ENCODE measurements around the gene TLR2.

TLR2 gene

GRCh38 chr4:153710681-153711080 is 26.6 kb downstream of the TLR2 start:
- no peak overlapping the region for H3K4me3 ChIP-seq (ENCODE audit: low read length)

GRCh38 chr4:153713866-153714646 is 30.0 kb downstream of the TLR2 start:
- Histone ChIP-seq H3K9me3 (ENCODE audit: insufficient read depth, low read depth, low read length) (no peaks in the 10 kb centered on the region), H3K27me3 (ENCODE audit: insufficient read depth, low read length) (no peaks in the 10 kb centered on the region), H3K9ac (ENCODE audit: low read depth, low read length) (no peak overlapping the region), H3K27ac (ENCODE audit: low read length) (no peak overlapping the region), H3K4me3 (ENCODE audit: low read length) (no peak overlapping the region), H3K36me3 (ENCODE audit: insufficient read depth, low read depth, low read length) (no peaks in the 10 kb centered on the region; the same call in 1 of the 2 replicates), H3K4me1 (ENCODE audit: insufficient read depth, low read length) (no peaks in the 10 kb centered on the region)

More at GRCh38 chr4:153710681-153711080, 26.6 kb downstream of the TLR2 start:
- Histone ChIP-seq H3K9me3 (ENCODE audit: insufficient read depth, low read depth, low read length) (no peaks in the 10 kb centered on the region), H3K9ac (ENCODE audit: low read depth, low read length) (no peak overlapping the region), H3K36me3 (ENCODE audit: insufficient read depth, low read depth, low read length) (no peaks in the 10 kb centered on the region; the same call in 1 of the 2 replicates), H3K27me3 (ENCODE audit: insufficient read depth, low read length) (no peaks in the 10 kb centered on the region), H3K4me1 (ENCODE audit: insufficient read depth, low read length) (no peaks in the 10 kb centered on the region), H3K27ac (ENCODE audit: low read length) (no peak overlapping the region)

- Histone ChIP-seq H3K36me3 (ENCODE audit: insufficient read depth, low read depth, low read length) (no peaks in the 10 kb centered on the region; the same call in 1 of the 2 replicates), H3K4me1 (ENCODE audit: insufficient read depth, low read length) (no peaks in the 10 kb centered on the region)
These were observed 38.0 kb downstream of the TLR2 start for GRCh38 chr4:153722036-153722435.

GRCh38 chr4:153724606-153725005 is 40.5 kb downstream of the TLR2 start:
- H3K9me3 ChIP-seq (ENCODE audit: insufficient read depth, low read depth, low read length) = no peaks in the 10 kb centered on the region
- H3K4me3 ChIP-seq (ENCODE audit: low read length) = no peak overlapping the region
- H3K36me3 ChIP-seq (ENCODE audit: insufficient read depth, low read depth, low read length) = no peaks in the 10 kb centered on the region
- no peaks in the 10 kb centered on the region for H3K27me3 ChIP-seq (ENCODE audit: insufficient read depth, low read length)
- no peak overlapping the region for H3K9ac ChIP-seq (ENCODE audit: low read depth, low read length)
- H3K27ac ChIP-seq (ENCODE audit: low read length) = no peak overlapping the region
- no peaks in the 10 kb centered on the region for H3K4me1 ChIP-seq (ENCODE audit: insufficient read depth, low read length)

More at GRCh38 chr4:153722036-153722435, 38.0 kb downstream of the TLR2 start:
- H3K4me3 ChIP-seq (ENCODE audit: low read length) = no peak overlapping the region
- no peak overlapping the region for H3K27ac ChIP-seq (ENCODE audit: low read length)
- H3K9ac ChIP-seq (ENCODE audit: low read depth, low read length) = no peak overlapping the region
- H3K27me3 ChIP-seq (ENCODE audit: insufficient read depth, low read length) = no peaks in the 10 kb centered on the region
- no peaks in the 10 kb centered on the region for H3K9me3 ChIP-seq (ENCODE audit: insufficient read depth, low read depth, low read length)

GRCh38 chr4:153725136-153725830 is 41.2 kb downstream of the TLR2 start:
- Histone ChIP-seq H3K4me1 (ENCODE audit: insufficient read depth, low read length) (no peaks in the 10 kb centered on the region), H3K27ac (ENCODE audit: low read length) (no peak overlapping the region), H3K4me3 (ENCODE audit: low read length) (no peak overlapping the region), H3K9me3 (ENCODE audit: insufficient read depth, low read depth, low read length) (no peaks in the 10 kb centered on the region), H3K36me3 (ENCODE audit: insufficient read depth, low read depth, low read length) (no peaks in the 10 kb centered on the region), H3K9ac (ENCODE audit: low read depth, low read length) (no peak overlapping the region), H3K27me3 (ENCODE audit: insufficient read depth, low read length) (no peaks in the 10 kb centered on the region)

GRCh38 chr4:153725831-153726154 is 41.7 kb downstream of the TLR2 start:
- no peaks in the 10 kb centered on the region for H3K27me3 ChIP-seq (ENCODE audit: insufficient read depth, low read length)
- no peak overlapping the region for H3K4me3 ChIP-seq (ENCODE audit: low read length)
- no peak overlapping the region for H3K9ac ChIP-seq (ENCODE audit: low read depth, low read length)
- H3K36me3 ChIP-seq (ENCODE audit: insufficient read depth, low read depth, low read length) = no peaks in the 10 kb centered on the region
- H3K4me1 ChIP-seq (ENCODE audit: insufficient read depth, low read length) = no peaks in the 10 kb centered on the region
- no peak overlapping the region for H3K27ac ChIP-seq (ENCODE audit: low read length)
- H3K9me3 ChIP-seq (ENCODE audit: insufficient read depth, low read depth, low read length) = no peaks in the 10 kb centered on the region

GRCh38 chr4:153728151-153728550 is 44.1 kb downstream of the TLR2 start:
- H3K27ac ChIP-seq (ENCODE audit: low read length) = no peak overlapping the region
- no peaks in the 10 kb centered on the region for H3K9me3 ChIP-seq (ENCODE audit: insufficient read depth, low read depth, low read length)
- no peaks in the 10 kb centered on the region for H3K4me1 ChIP-seq (ENCODE audit: insufficient read depth, low read length)
- H3K9ac ChIP-seq (ENCODE audit: low read depth, low read length) = no peak overlapping the region
- no peaks in the 10 kb centered on the region for H3K27me3 ChIP-seq (ENCODE audit: insufficient read depth, low read length)
- H3K4me3 ChIP-seq (ENCODE audit: low read length) = no peak overlapping the region
- H3K36me3 ChIP-seq (ENCODE audit: insufficient read depth, low read depth, low read length) = no peaks in the 10 kb centered on the region

GRCh38 chr4:153728660-153729059 is 44.6 kb downstream of the TLR2 start:
- H3K27ac ChIP-seq (ENCODE audit: low read length) = no peak overlapping the region
- no peaks in the 10 kb centered on the region for H3K4me1 ChIP-seq (ENCODE audit: insufficient read depth, low read length)
- no peaks in the 10 kb centered on the region for H3K9me3 ChIP-seq (ENCODE audit: insufficient read depth, low read depth, low read length)
- no peak overlapping the region for H3K9ac ChIP-seq (ENCODE audit: low read depth, low read length)
- no peaks in the 10 kb centered on the region for H3K27me3 ChIP-seq (ENCODE audit: insufficient read depth, low read length)
- no peak overlapping the region for H3K4me3 ChIP-seq (ENCODE audit: low read length)
- H3K36me3 ChIP-seq (ENCODE audit: insufficient read depth, low read depth, low read length) = no peaks in the 10 kb centered on the region

GRCh38 chr4:153729895-153730294 is 45.8 kb downstream of the TLR2 start:
- no peaks in the 10 kb centered on the region for H3K9me3 ChIP-seq (ENCODE audit: insufficient read depth, low read depth, low read length)
- no peaks in the 10 kb centered on the region for H3K27me3 ChIP-seq (ENCODE audit: insufficient read depth, low read length)
- no peak overlapping the region for H3K9ac ChIP-seq (ENCODE audit: low read depth, low read length)
- no peaks in the 10 kb centered on the region for H3K4me1 ChIP-seq (ENCODE audit: insufficient read depth, low read length)
- no peak overlapping the region for H3K27ac ChIP-seq (ENCODE audit: low read length)
- H3K4me3 ChIP-seq (ENCODE audit: low read length) = no peak overlapping the region
- no peaks in the 10 kb centered on the region for H3K36me3 ChIP-seq (ENCODE audit: insufficient read depth, low read depth, low read length)

GRCh38 chr4:153731239-153731638 is 47.2 kb downstream of the TLR2 start:
- H3K27me3 ChIP-seq (ENCODE audit: insufficient read depth, low read length) = no peaks in the 10 kb centered on the region
- H3K9me3 ChIP-seq (ENCODE audit: insufficient read depth, low read depth, low read length) = no peaks in the 10 kb centered on the region
- no peak overlapping the region for H3K27ac ChIP-seq (ENCODE audit: low read length)
- no peaks in the 10 kb centered on the region for H3K4me1 ChIP-seq (ENCODE audit: insufficient read depth, low read length)
- H3K9ac ChIP-seq (ENCODE audit: low read depth, low read length) = no peak overlapping the region
- no peaks in the 10 kb centered on the region for H3K36me3 ChIP-seq (ENCODE audit: insufficient read depth, low read depth, low read length)
- H3K4me3 ChIP-seq (ENCODE audit: low read length) = no peak overlapping the region

GRCh38 chr4:153733751-153734448 is 49.8 kb downstream of the TLR2 start:
- Histone ChIP-seq H3K9me3 (ENCODE audit: insufficient read depth, low read depth, low read length) (no peaks in the 10 kb centered on the region), H3K4me3 (ENCODE audit: low read length) (no peak overlapping the region), H3K27me3 (ENCODE audit: insufficient read depth, low read length) (no peaks in the 10 kb centered on the region), H3K36me3 (ENCODE audit: insufficient read depth, low read depth, low read length) (no peaks in the 10 kb centered on the region), H3K27ac (ENCODE audit: low read length) (no peak overlapping the region), H3K4me1 (ENCODE audit: insufficient read depth, low read length) (no peaks in the 10 kb centered on the region), H3K9ac (ENCODE audit: low read depth, low read length) (no peak overlapping the region)
